Caki2 (cell line): Measurements from ENCODE around the gene ESX1. TPM values are rescaled to one million over a fixed set of nuclear protein-coding genes. Genes with fewer than 3 reads are reported as not detected.

Source experiments
- total RNA-seq: library from RNA; depleted of rRNA; stranded (reverse); fragments of >200 nt; shearing (Covaris generic); gene quantifications from 2 replicates; pipeline ENCODE4 v1.2.3, GENCODE V29; 2014; ENCODE audit warnings: low replicate concordance; rRNA removed

Gene ESX1
- total RNA-seq, 1 experiment from 2014 or later, result not detected

Other genes starting within 250 kb of the ESX1 start
- not detected in 2 replicates for gene H2BW1, start 241.2 kb downstream of the ESX1 start, total RNA-seq
- not detected in 2 replicates for gene H2BW2, start 215.0 kb downstream of the ESX1 start, total RNA-seq
- 3.7 and 4.6 TPM in 2 replicates for gene TMSB15C, start 178.7 kb downstream of the ESX1 start, total RNA-seq
- gene ZCCHC18, start 142.4 kb downstream of the ESX1 start, total RNA-seq, result 0.78 TPM in 1 of 2 replicates, not detected in the other
- gene SLC25A53, start 97.9 kb downstream of the ESX1 start, total RNA-seq, result 1.0 TPM in 2 replicates
- 11.4 and 14.2 TPM in 2 replicates for gene FAM199X, start 88.5 kb downstream of the ESX1 start, total RNA-seq